Kidney (tissue), 14 donors: ENCODE measurements around the gene RETREG1. TPM values are rescaled to one million over a fixed set of nuclear protein-coding genes. Genes with fewer than 3 reads are reported as not detected.

ENCODE experiments used
- DNase-seq, 5 donors: peaks; one replicate each; pipeline ENCODE4 v3.0.0-alpha.2; 2013 to 2020
- FAIRE-seq: peaks from 2 replicates; lab custom pipeline; 2012; peaks lifted over from hg19 to GRCh38; lab: Jason Lieb, UNC
- H3K27ac ChIP-seq, 2 donors: one replicate each; pipeline ENCODE4 v1.7.0; 2013; ENCODE audit warnings: low read depth in 2 of 2, low read length in 2 of 2, inconsistent platforms in 1 of 2
- H3K27me3 ChIP-seq: one replicate; pipeline ENCODE4 v1.7.1; 2013; ENCODE audit warnings: low read length, inconsistent platforms; ENCODE audit not compliant: control insufficient read depth, insufficient read depth
- H3K36me3 ChIP-seq, 3 donors: one replicate each; pipeline versions ENCODE4 v1.7.0 to v1.7.1; 2013; ENCODE audit warnings: low read length in 3 of 3, control low read depth in 1 of 3, inconsistent platforms in 1 of 3; ENCODE audit not compliant: insufficient read depth in 3 of 3, control insufficient read depth in 2 of 3
- H3K4me1 ChIP-seq, 3 donors: one replicate each; pipeline versions ENCODE4 v1.7.0 to v1.7.1; 2013; ENCODE audit warnings: low read length in 3 of 3, inconsistent platforms in 1 of 3, low read depth in 1 of 3; ENCODE audit not compliant: control insufficient read depth in 2 of 3, insufficient read depth in 2 of 3
- H3K4me3 ChIP-seq, 3 donors: one replicate each; pipeline versions ENCODE4 v1.7.0 to v1.8.1; 2013; ENCODE audit warnings: low read length in 3 of 3, control low read depth in 1 of 3, inconsistent platforms in 1 of 3
- H3K9ac ChIP-seq, 3 donors: one replicate each; pipeline versions ENCODE4 v1.7.0 to v1.7.1; 2013; ENCODE audit warnings: low read length in 3 of 3, control low read depth in 1 of 3, inconsistent platforms in 1 of 3
- H3K9me3 ChIP-seq, 3 donors: one replicate each; pipeline versions ENCODE4 v1.7.0 to v1.7.1; 2013; ENCODE audit warnings: low read length in 3 of 3, control low read depth in 1 of 3, inconsistent platforms in 1 of 3; ENCODE audit not compliant: control insufficient read depth in 2 of 3, insufficient read depth in 1 of 3
- CTCF ChIP-seq: IDR thresholded peaks from 3 replicates; pipeline ENCODE4 v1.5.1; 2012; ENCODE audit warnings: mild to moderate bottlenecking, moderate library complexity, borderline replicate concordance; ENCODE audit not compliant: insufficient read depth; ENCODE audit errors: extremely low read depth
- intact Hi-C: fragments of 100-400 bp; cut with DNase I; formaldehyde crosslinking; loops from one replicate; pipeline ENCODE4 v1.11.1; 2022
- polyA plus RNA-seq: library from polyadenylated mRNA; stranded (reverse); fragments of 350-450 nt; fragmentation: Illumina TruSeq; extraction: RNeasy Lipid Tissue Mini Kit (QIAGEN cat#74804); gene quantifications from one replicate; pipeline ENCODE4 v1.2.3, GENCODE V29; 2014; ENCODE audit warnings: low read depth, low replicate concordance; ENCODE audit not compliant: insufficient read depth
- total RNA-seq: library from RNA; stranded (reverse); fragmentation: NEBNext Ultra II Directional; extraction: Animal tissue kit (Norgen Biotek cat#: 25700); gene quantifications from one replicate; pipeline ENCODE4 v1.2.1, GENCODE V29; 2021
- donor health status: control.
- donor health status: control.
- donor health status: control.
- donor health status: control.
- donor health status: control.
- donor health status: DM: yes; HTN: yes; CAD: no.
- donor health status: Normal renal cell carcinoma (clear cell type).

RETREG1 gene
- total and polyA plus RNA-seq, 2 donors from 2014 or later, result 53.6 to 104 TPM

- no peak for TF ChIP-seq CTCF
- intact Hi-C loops, result no loop called here
- H3K4me3 ChIP-seq, result no peak overlapping the region
- no peak for FAIRE-seq
- no peaks in the 10 kb centered on the region for H3K27me3 ChIP-seq
- no peak overlapping the region for H3K27ac ChIP-seq
- peak in 2 of 5 donors; percentile 16 to 37 for DNase-seq
- H3K9ac ChIP-seq, result no peak overlapping the region
- H3K36me3 ChIP-seq, result peaks cover 0 to 25% (median 5%) of the 10 kb centered on the region in 3 donors
- H3K4me1 ChIP-seq, result peaks cover 0 to 11% (median 6%) of the 10 kb centered on the region in 3 donors
- no peaks in the 10 kb centered on the region for H3K9me3 ChIP-seq
Measured at GRCh38 chr5:16665601-16666000, 48.8 kb upstream of the RETREG1 start.

GRCh38 chr5:16664368-16664767 lies 47.6 kb upstream of the RETREG1 start:
- Histone ChIP-seq H3K27ac (no peak overlapping the region), H3K4me3 (no peak overlapping the region), H3K27me3 (no peaks in the 10 kb centered on the region), H3K9ac (no peak overlapping the region), H3K36me3 (peaks cover 0 to 22% (median 5%) of the 10 kb centered on the region in 3 donors), H3K4me1 (peaks cover 0 to 11% (median 6%) of the 10 kb centered on the region in 3 donors), H3K9me3 (no peaks in the 10 kb centered on the region)
- DNase-seq (no peak), FAIRE-seq (no peak)
- TF ChIP-seq CTCF, result no peak
- intact Hi-C loops, result no loop called here

GRCh38 chr5:16663840-16664239 lies 47.0 kb upstream of the RETREG1 start:
- Histone ChIP-seq H3K4me3 (no peak overlapping the region), H3K9ac (no peak overlapping the region), H3K4me1 (peaks cover 0 to 11% (median 6%) of the 10 kb centered on the region in 3 donors), H3K9me3 (no peaks in the 10 kb centered on the region), H3K27ac (no peak overlapping the region), H3K36me3 (peaks cover 0 to 21% (median 5%) of the 10 kb centered on the region in 3 donors), H3K27me3 (no peaks in the 10 kb centered on the region)
- FAIRE-seq (no peak), DNase-seq (no peak)
- intact Hi-C loops, result no loop called here
- TF ChIP-seq CTCF, result no peak

GRCh38 chr5:16661713-16662112 lies 44.9 kb upstream of the RETREG1 start:
- Histone ChIP-seq H3K4me3 (no peak overlapping the region), H3K4me1 (peaks cover 0 to 10% (median 6%) of the 10 kb centered on the region in 3 donors), H3K36me3 (peaks cover 0 to 4% (median 0%) of the 10 kb centered on the region in 3 donors), H3K27ac (no peak overlapping the region), H3K9me3 (no peaks in the 10 kb centered on the region), H3K27me3 (no peaks in the 10 kb centered on the region), H3K9ac (no peak overlapping the region)
- DNase-seq, result no peak
- intact Hi-C loops, result no loop called here
- no peak for FAIRE-seq
- no peak for TF ChIP-seq CTCF
